Activated T-helper 1 cell treated with anti-CD3 and anti-CD28 coated beads, Interleukin-2, amount 50 U/mL, for 16 hours (primary cell): ENCODE data around the gene FGF12.
"Not testable (repeated sequence)": the region's sequence is repeated elsewhere in the genome, so short reads cannot be mapped to it uniquely, and the experiment has no call there.

Experiments
- DNase-seq, 2 donors: peaks; one replicate each; pipeline ENCODE4 v3.0.0-alpha.2; 2020; ENCODE audit warnings: low read depth in 1 of 2, low spot score in 1 of 2

The FGF12 gene

DNA sequence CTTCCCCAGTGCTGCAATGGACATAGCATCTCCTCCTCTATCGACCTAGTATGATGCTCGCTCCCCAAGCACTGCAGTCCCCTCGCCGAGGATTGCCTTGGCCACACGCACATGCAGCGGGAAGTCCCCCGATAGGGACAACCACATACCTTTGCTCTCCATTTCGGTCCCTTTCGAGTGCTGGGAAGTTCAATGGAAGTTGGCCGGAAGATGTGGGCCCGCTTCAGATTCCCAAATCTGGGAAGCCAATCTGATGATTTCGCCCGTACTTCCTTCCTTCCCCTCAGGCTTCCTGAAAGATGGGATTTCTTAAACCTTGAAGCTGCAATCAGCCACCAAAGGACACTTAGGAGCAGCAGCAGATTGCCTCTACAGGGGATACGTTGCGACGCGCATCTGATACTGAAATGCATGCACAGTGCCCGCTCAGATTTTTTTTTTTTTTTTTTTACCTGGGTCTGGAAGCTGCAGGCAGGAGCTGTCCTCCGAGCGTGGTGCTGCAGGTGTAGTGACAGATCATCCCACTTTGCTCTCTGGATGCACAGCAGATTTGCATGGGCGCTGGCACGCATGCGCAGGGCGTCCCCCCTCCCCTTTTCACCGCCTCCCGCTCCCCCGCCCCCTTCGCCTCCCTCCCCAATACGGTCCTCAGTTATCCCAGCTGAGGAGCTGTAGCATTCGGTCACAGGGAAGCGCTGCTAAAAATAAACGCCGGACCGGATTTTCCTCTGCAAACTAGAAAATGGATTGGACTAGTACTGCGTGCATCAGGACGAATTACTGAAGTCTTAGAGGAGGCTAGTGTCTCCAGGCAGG is at the start of gene FGF12:
FGF12 (minus strand) TSS at position 510 of the 816 bp plus-strand sequence.
- no peak for DNase-seq

DNA sequence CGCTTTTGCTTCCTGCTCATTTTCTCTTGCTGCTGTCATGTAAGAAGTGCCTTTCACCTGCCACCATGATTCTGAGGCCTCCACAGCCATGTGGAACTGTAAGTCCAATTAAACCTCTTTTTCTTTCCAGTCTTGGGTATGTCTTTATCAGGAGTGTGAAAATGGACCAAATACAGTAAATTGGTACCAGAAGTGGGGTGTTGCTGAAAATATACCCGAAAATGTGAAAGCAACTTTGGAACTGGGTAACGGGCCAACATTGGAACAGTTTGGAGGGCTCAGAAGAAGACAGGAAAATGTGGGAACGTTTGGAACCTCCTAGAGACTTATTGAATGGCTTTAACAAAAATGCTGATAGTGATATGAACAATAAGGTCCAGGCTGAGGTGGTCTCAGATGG is 47.0 kb upstream of the FGF12 start:
- DNase-seq = not testable (repeated sequence)

GRCh38 chr3:192772240-192772894 is 45.0 kb upstream of the FGF12 start:
- DNase-seq = no peak

- no peak for DNase-seq
These were observed 31.3 kb upstream of the FGF12 start for GRCh38 chr3:192758654-192759053.

- DNase-seq = no peak
These were observed 23.8 kb upstream of the FGF12 start for GRCh38 chr3:192751148-192751547.

DNA sequence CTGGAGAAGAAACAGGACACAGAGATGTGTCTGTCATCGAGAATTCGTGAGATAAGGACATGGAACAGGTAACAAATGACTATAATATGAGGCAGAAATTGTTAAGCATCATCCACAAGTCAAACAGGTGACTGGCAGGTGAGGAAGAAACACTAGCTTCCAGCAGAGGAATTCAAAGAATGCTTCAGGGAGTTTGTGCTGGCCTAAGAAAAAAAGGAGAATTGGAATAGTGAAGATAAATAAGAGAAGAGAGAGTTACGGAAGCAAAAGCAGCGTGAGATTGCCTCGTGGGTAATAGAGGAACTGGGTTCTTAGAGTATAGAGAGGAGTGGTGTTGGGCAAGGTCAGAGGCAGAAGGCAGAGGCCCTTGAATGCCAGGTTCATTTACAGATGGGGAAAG is 22.9 kb upstream of the FGF12 start:
- DNase-seq = no peak

- no peak for DNase-seq
These were observed 20.4 kb upstream of the FGF12 start for GRCh38 chr3:192747746-192748145.

- no peak for DNase-seq
These were observed 19.8 kb upstream of the FGF12 start for GRCh38 chr3:192747145-192747544.

- no peak for DNase-seq
These were observed 17.8 kb upstream of the FGF12 start for GRCh38 chr3:192745150-192745549.

GRCh38 chr3:192744604-192745003 is 17.3 kb upstream of the FGF12 start:
- not testable (repeated sequence) for DNase-seq

GRCh38 chr3:192737506-192737905 is 10.2 kb upstream of the FGF12 start:
- DNase-seq = no peak

DNA sequence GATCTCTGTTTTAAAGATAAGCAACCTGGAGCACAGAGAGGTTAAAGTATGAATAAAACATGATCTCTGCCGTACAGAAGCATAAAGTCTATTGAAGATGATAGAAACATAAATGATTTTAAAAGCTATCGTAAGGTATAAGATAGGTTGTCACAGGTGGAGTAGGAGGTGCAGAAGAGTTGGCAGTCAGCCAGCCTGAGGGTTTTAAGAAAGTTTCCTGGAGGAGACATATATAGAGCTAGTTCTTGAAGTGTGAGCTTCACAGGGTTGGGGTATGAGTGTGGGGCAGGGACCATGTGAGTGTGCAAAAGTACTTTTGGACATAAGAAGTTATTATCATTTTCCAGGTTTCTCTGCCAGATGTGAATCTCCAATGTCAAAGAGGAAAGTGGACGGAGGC is 3.9 kb upstream of the FGF12 start:
- no peak for DNase-seq

GRCh38 chr3:192726385-192726784 is 956 bp downstream of the FGF12 start:
- no peak for DNase-seq

DNA sequence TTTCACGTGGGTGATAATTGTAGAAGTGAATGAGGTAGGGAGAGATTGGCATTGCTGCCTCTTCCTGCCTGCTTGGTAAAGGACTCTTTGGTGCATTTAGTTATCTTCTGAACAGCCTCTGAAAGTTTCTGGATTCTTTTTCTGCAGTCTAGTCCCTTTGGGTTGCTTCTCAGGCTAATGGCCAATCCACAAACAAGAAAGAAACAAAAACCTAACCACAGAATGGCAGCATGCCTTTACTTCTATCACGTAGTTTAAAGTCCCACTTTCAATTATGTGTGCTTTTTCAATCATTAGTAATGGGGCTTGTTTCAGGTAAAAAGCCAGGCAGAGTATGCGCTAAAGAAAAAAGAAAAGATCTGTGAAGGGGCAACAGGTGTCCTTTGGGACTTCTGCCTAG is 7.4 kb downstream of the FGF12 start:
- DNase-seq = no peak

DNA sequence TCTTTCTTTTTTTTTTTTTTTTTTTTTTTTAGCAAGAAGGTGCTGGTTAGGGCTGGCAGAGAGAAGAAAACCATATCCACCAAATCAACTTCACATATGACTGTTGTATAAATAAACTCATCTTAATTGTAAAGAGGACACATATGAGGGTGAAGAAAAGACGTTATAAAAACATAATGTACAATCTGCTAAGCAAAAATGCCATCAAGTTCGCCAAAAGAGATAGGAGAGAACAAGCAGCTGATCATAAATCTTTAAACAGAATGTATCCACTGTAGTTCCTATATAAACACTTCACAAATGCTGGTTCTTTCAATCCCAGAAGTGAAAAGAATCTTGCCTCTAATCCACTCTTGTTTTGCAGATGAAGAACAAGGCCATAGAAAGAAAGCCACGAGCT is 9.2 kb downstream of the FGF12 start:
- DNase-seq = no peak

GRCh38 chr3:192715126-192715525 is 12.2 kb downstream of the FGF12 start:
- DNase-seq = no peak

DNA sequence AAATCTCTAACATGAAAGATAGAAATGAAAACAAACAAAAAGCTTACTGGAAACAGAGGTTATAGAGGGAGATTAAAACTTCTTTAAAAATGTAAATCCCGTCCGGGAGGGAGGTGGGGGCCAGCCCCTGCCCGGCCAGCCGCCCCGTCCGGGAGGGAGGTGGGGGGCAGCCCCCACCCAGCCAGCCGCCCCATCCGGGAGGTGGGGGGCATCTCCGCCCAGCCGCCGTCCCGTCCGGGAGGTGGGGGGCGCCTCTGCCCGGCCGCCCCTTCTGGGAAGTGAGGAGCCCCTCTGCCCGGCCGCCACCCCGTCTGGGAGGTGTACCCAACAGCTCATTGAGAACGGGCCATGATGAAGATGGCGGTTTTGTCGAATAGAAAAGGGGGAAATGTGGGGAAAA is 16.2 kb downstream of the FGF12 start:
- not testable (repeated sequence) for DNase-seq

DNA sequence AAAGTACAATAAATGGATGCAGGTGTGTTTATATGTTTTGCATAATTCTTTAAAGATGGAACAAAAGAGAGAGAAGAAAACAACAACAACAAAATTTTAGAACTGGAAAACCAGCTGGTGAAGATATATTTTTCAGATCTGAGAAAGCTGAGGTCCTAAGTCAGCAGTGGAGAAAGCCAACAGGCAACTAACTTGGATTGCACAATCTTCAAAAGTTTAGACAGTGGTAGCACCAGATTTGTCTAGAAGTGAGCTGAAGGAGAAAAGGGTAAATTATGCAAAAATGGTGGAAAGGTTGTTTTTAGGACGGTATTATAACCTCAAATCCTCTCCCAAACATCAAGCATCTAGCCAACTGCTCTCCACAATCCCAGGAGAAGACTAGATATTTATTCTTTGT is 17.0 kb downstream of the FGF12 start:
- no peak for DNase-seq

- no peak for DNase-seq
These were observed 21.1 kb downstream of the FGF12 start for GRCh38 chr3:192706272-192706671.

DNA sequence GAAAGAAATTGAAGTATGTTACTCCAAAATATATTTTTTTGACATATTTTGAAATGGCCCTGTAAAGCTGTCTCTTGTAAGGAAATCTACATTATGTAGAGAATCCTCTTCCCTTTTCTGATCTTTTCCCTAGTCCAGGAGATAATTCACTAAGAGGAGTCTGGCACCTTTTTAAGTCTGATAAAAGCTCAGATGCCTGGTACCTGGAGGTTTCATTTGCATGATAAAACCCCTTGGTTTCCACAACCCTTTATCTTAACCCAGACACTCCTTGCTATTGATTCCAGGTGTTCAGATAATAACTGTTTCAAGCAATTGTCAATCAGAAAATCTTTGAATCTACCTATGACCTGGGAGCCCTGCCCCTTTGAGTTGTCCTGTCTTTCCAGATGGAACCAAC is 26.5 kb downstream of the FGF12 start:
- no peak for DNase-seq

DNA sequence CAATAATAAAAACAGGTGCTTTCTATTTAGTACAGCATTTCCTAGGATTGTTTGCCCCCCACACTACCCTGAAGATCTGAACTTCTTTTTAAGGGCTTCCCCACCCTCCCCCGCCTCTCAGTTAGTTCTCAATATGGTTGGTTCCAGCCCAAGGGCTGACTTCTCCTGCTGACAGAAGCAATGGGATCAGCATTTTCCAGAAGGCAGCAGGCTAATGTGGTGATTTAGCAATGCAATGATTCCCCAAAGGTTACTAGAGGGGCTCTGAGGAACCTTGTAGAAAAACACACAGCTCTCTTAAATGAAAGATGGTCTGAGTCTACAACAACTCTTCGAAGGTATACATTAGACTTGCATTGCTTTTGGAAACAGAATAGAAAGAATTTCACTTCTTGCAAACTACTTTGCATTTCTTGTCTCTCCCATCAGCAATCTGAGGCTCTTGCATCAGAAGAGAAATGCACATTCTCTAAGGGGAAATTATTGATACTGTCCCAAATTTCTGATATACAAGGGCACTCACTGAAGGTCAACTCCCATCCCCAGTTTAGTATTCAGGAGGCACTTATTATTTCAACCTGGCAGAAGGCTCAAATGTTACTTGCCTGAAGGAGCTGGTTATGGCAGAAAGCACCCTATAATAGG is 30.3 kb downstream of the FGF12 start:
- no peak for DNase-seq

- no peak for DNase-seq
These were observed 39.7 kb downstream of the FGF12 start for GRCh38 chr3:192687488-192688152.
